Hematopoietic multipotent progenitor cell (in vitro differentiated cells): ENCODE data around the gene ITFG2. TPM values are rescaled to one million over a fixed set of nuclear protein-coding genes. Genes with fewer than 3 reads are reported as not detected.
"Not testable (repeated sequence)": the region's sequence is repeated elsewhere in the genome, so short reads cannot be mapped to it uniquely, and the experiment has no call there.

Experiments
- DNase-seq, 3 donors: peaks; one replicate each; pipeline ENCODE4 v3.0.0-alpha.2; 2011 to 2015; ENCODE audit warnings: low read depth in 2 of 3, low spot score in 2 of 3
- total RNA-seq: library from RNA; depleted of rRNA; stranded (reverse); fragments of >200 nt; gene quantifications from one replicate; pipeline ENCODE4 v1.2.3, GENCODE V29; 2012

The ITFG2 gene
- 58.7 TPM for total RNA-seq

- peak; percentile 96 to 99 (median 97) for DNase-seq
Measured at GRCh38 chr12:2812290-2813213, at the start of gene ITFG2. TSS of gene ITFG2 (plus strand) at chr12:2812668. CDS start at chr12:2812761, 93 bp downstream.

- no peak for DNase-seq
Measured at GRCh38 chr12:2764398-2764797, 48.1 kb upstream of the ITFG2 start.

- DNase-seq = no peak
Measured at GRCh38 chr12:2765052-2765451, 47.4 kb upstream of the ITFG2 start.

- DNase-seq = no peak
Measured at GRCh38 chr12:2765608-2766007, 46.9 kb upstream of the ITFG2 start.

GRCh38 chr12:2768224-2768961 lies 44.1 kb upstream of the ITFG2 start:
- DNase-seq = no peak

GRCh38 chr12:2769866-2770533 lies 42.5 kb upstream of the ITFG2 start:
- DNase-seq = no peak

- DNase-seq = not testable (repeated sequence)
Measured at GRCh38 chr12:2770544-2770943, 41.9 kb upstream of the ITFG2 start.

GRCh38 chr12:2772370-2772769 lies 40.1 kb upstream of the ITFG2 start:
- DNase-seq = no peak

- DNase-seq = no peak
Measured at GRCh38 chr12:2773199-2773875, 39.1 kb upstream of the ITFG2 start.

- DNase-seq = no peak
Measured at GRCh38 chr12:2775431-2775830, 37.0 kb upstream of the ITFG2 start.

- no peak for DNase-seq
Measured at GRCh38 chr12:2776129-2776806, 36.2 kb upstream of the ITFG2 start.

GRCh38 chr12:2779281-2779680 lies 33.2 kb upstream of the ITFG2 start:
- no peak for DNase-seq

- DNase-seq = peak in 2 of 3 donors; percentile 25 to 59
Measured at GRCh38 chr12:2783936-2784600, 28.4 kb upstream of the ITFG2 start.

- no peak for DNase-seq
Measured at GRCh38 chr12:2785017-2785416, 27.5 kb upstream of the ITFG2 start.

- no peak for DNase-seq
Measured at GRCh38 chr12:2791089-2791488, 21.4 kb upstream of the ITFG2 start.

- DNase-seq = no peak
Measured at GRCh38 chr12:2792671-2793500, 19.6 kb upstream of the ITFG2 start.

- DNase-seq = no peak
Measured at GRCh38 chr12:2793561-2793960, 18.9 kb upstream of the ITFG2 start.

GRCh38 chr12:2794191-2794735 lies 18.2 kb upstream of the ITFG2 start:
- peak in 2 of 3 donors; percentile 9 to 26 for DNase-seq
